GM12878 (cell line): ENCODE data around the gene SLCO2B1.

Experiments used
- CHD2 ChIP-seq: IDR thresholded peaks from 2 replicates; pipeline ENCODE4 v1.6.1; 2011; ENCODE audit warnings: low read depth, low read length, improper control_type of control experiment, borderline replicate concordance
- CTCF ChIP-seq, 3 experiments: IDR thresholded peaks in 2 of 3; conservative IDR thresholded peaks in 1 of 3; 2 replicates each; pipeline ENCODE4 v1.5.1; 2011; ENCODE audit warnings: low read depth in 3 of 3, low read length in 3 of 3, mild to moderate bottlenecking in 3 of 3, control low read depth in 2 of 3, moderate library complexity in 2 of 3, inconsistent platforms in 1 of 3, mixed read lengths in 1 of 3; ENCODE audit not compliant: control insufficient read depth in 2 of 3, insufficient read depth in 1 of 3; ENCODE audit errors: extremely low read depth in 1 of 3
- MXI1 ChIP-seq: fragments of 150-350 bp; IDR thresholded peaks from 2 replicates; pipeline ENCODE4 v1.6.1; 2011; ENCODE audit warnings: low read depth, mild to moderate bottlenecking, inconsistent platforms, low read length, improper control_type of control experiment
- SIN3A ChIP-seq: IDR thresholded peaks from 2 replicates; pipeline ENCODE4 v1.6.1; 2012; ENCODE audit warnings: low read depth, low read length, improper control_type of control experiment
- SPI1 ChIP-seq: IDR thresholded peaks from 2 replicates; pipeline ENCODE4 v1.6.1; 2011; ENCODE audit warnings: low read depth, mild to moderate bottlenecking, low read length, moderate library complexity, borderline replicate concordance; ENCODE audit not compliant: insufficient read depth
- ZBTB4 ChIP-seq: fragments of 450-650 bp; formaldehyde crosslinking; IDR thresholded peaks from 2 replicates; pipeline ENCODE4 v1.4.0; 2022; ENCODE audit warnings: mild to moderate bottlenecking, moderate library complexity
- ZBTB40 ChIP-seq: fragments of 450-650 bp; IDR thresholded peaks from 2 replicates; pipeline ENCODE4 v1.6.1; 2016; ENCODE audit warnings: mild to moderate bottlenecking, moderate library complexity, borderline replicate concordance
- TF ChIP-seq, protein P1 (sequence below): fragments of 450-650 bp; IDR thresholded peaks from 2 replicates; pipeline ENCODE4 v1.6.1; 2014; ENCODE audit warnings: mild to moderate bottlenecking

DNA sequence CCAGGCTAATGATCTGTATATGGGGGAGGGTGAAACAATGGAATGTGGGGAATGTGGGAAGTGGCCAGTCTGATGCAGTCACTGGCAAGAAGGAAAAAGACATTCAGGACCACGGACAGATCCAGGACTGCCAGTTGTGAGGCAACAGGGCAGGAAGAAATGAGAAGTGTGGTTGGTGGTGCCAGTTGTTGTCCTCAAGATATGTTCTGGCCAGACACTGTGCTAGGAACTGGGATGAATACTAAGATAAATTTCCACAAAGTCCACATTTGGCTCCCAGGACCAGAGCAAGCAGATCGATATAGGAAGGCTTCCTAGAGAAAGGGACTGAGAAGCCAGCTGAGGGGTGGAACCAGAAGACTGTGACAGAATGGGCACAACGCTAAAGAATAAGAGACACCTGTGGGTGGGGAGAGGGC is 82.9 kb downstream of the SLCO2B1 start:
- TF ChIP-seq CTCF (IDR thresholded peaks at IDR 0.05 in 2 of 3, conservative IDR thresholded peaks at IDR 0.05 in 1 of 3; ENCODE audit: control insufficient read depth in 2 of 3, extremely low read depth in 1 of 3, insufficient read depth in 1 of 3, low read depth in 3 of 3, low read length in 3 of 3) (no peak), SPI1 (no peak), ZBTB40 (no peak), CHD2 (no peak), ZBTB4 (no peak), SIN3A (no peak), MXI1 (no peak)
- TF ChIP-seq, protein P1, sequence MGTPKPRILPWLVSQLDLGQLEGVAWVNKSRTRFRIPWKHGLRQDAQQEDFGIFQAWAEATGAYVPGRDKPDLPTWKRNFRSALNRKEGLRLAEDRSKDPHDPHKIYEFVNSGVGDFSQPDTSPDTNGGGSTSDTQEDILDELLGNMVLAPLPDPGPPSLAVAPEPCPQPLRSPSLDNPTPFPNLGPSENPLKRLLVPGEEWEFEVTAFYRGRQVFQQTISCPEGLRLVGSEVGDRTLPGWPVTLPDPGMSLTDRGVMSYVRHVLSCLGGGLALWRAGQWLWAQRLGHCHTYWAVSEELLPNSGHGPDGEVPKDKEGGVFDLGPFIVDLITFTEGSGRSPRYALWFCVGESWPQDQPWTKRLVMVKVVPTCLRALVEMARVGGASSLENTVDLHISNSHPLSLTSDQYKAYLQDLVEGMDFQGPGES = no peak
